Liver (tissue), 3 donors: ENCODE measurements around the gene SPRN.

Experiments used
- FOXA1 ChIP-seq: IDR thresholded peaks from 2 replicates; pipeline ENCODE4 v1.6.1; 2016; ENCODE audit warnings: antibody characterized with exemption
- FOXA2 ChIP-seq: IDR thresholded peaks from 2 replicates; pipeline ENCODE4 v1.6.1; 2016; ENCODE audit warnings: antibody characterized with exemption
- GABPA ChIP-seq, 2 donors: IDR thresholded peaks in 1 of 2; conservative IDR thresholded peaks in 1 of 2; 2 replicates each; pipeline ENCODE4 v1.6.1; 2016; ENCODE audit warnings: antibody characterized with exemption in 2 of 2, mild to moderate bottlenecking in 1 of 2, moderate library complexity in 1 of 2
- HNF4G ChIP-seq: IDR thresholded peaks from 2 replicates; pipeline ENCODE4 v1.6.1; 2016; ENCODE audit warnings: antibody characterized with exemption
- JUND ChIP-seq, 2 donors: IDR thresholded peaks; 2 replicates each; pipeline ENCODE4 v1.6.1; 2016; ENCODE audit warnings: antibody characterized with exemption in 2 of 2
- RAD21 ChIP-seq, 2 donors: IDR thresholded peaks; 2 replicates each; pipeline ENCODE4 v1.6.1; 2016; ENCODE audit warnings: antibody characterized with exemption in 2 of 2, mild to moderate bottlenecking in 2 of 2
- RXRA ChIP-seq, 2 donors: IDR thresholded peaks; 2 replicates each; pipeline ENCODE4 v1.6.1; 2017 to 2018; ENCODE audit warnings: antibody characterized with exemption in 2 of 2, mild to moderate bottlenecking in 1 of 2
- SP1 ChIP-seq: IDR thresholded peaks from 2 replicates; pipeline ENCODE4 v1.6.1; 2018; ENCODE audit warnings: antibody characterized with exemption, mild to moderate bottlenecking
- TAF1 ChIP-seq: conservative IDR thresholded peaks from 2 replicates; pipeline ENCODE4 v1.6.1; 2016; ENCODE audit warnings: antibody characterized with exemption, mild to moderate bottlenecking
- YY1 ChIP-seq: IDR thresholded peaks from 2 replicates; pipeline ENCODE4 v1.6.1; 2016; ENCODE audit warnings: antibody characterized with exemption, mild to moderate bottlenecking
- TF ChIP-seq, protein P1 (sequence below): fragments of 150-350 bp; IDR thresholded peaks from 2 replicates; pipeline ENCODE4 v1.5.1; 2017; ENCODE audit warnings: improper control_type of control experiment, low read depth, low read length; ENCODE audit not compliant: missing input control
- TF ChIP-seq, protein P2 (sequence below): IDR thresholded peaks from 2 replicates; pipeline ENCODE4 v1.6.1; 2016; ENCODE audit warnings: antibody characterized with exemption
- TF ChIP-seq, protein P3 (sequence below): IDR thresholded peaks from 2 replicates; pipeline ENCODE4 v1.6.1; 2016; ENCODE audit warnings: antibody characterized with exemption
- TF ChIP-seq, protein P4 (sequence below): IDR thresholded peaks from 2 replicates; pipeline ENCODE4 v1.6.1; 2016; ENCODE audit warnings: antibody characterized with exemption, mild to moderate bottlenecking
- donor health status: healthy.
- donor health status: healthy.

DNA sequence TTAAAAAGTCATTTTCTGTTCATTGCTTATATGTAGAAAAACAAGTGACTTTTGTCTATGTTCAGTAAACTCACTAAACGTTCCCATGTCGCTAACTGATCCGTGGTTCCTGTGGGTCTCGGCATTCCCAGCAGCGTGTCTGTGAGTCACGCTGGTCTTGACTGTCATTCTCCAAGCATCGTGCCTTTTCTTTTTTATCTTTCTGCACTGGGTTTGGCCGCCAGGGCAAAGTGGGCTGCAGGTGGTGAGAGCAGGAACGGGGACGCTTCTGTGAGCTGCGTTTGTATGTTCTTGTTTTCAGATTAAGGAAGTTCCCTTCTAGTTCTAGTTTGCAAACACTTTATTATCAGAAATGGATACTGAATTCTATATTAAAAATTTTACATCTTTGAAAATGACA, 22.6 kb upstream of the SPRN start:
- TF ChIP-seq, protein P1, sequence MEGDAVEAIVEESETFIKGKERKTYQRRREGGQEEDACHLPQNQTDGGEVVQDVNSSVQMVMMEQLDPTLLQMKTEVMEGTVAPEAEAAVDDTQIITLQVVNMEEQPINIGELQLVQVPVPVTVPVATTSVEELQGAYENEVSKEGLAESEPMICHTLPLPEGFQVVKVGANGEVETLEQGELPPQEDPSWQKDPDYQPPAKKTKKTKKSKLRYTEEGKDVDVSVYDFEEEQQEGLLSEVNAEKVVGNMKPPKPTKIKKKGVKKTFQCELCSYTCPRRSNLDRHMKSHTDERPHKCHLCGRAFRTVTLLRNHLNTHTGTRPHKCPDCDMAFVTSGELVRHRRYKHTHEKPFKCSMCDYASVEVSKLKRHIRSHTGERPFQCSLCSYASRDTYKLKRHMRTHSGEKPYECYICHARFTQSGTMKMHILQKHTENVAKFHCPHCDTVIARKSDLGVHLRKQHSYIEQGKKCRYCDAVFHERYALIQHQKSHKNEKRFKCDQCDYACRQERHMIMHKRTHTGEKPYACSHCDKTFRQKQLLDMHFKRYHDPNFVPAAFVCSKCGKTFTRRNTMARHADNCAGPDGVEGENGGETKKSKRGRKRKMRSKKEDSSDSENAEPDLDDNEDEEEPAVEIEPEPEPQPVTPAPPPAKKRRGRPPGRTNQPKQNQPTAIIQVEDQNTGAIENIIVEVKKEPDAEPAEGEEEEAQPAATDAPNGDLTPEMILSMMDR, result no peak
- TF ChIP-seq, protein P2, sequence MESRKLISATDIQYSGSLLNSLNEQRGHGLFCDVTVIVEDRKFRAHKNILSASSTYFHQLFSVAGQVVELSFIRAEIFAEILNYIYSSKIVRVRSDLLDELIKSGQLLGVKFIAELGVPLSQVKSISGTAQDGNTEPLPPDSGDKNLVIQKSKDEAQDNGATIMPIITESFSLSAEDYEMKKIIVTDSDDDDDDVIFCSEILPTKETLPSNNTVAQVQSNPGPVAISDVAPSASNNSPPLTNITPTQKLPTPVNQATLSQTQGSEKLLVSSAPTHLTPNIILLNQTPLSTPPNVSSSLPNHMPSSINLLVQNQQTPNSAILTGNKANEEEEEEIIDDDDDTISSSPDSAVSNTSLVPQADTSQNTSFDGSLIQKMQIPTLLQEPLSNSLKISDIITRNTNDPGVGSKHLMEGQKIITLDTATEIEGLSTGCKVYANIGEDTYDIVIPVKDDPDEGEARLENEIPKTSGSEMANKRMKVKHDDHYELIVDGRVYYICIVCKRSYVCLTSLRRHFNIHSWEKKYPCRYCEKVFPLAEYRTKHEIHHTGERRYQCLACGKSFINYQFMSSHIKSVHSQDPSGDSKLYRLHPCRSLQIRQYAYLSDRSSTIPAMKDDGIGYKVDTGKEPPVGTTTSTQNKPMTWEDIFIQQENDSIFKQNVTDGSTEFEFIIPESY, result no peak
- TF ChIP-seq, protein P3, sequence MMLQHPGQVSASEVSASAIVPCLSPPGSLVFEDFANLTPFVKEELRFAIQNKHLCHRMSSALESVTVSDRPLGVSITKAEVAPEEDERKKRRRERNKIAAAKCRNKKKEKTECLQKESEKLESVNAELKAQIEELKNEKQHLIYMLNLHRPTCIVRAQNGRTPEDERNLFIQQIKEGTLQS, result no peak
- TF ChIP-seq SP1, result no peak
- TF ChIP-seq RXRA (IDR thresholded peaks at IDR 0.05), result no peak
- TF ChIP-seq TAF1, result no peak
- TF ChIP-seq GABPA (IDR thresholded peaks at IDR 0.05 in 1 of 2, conservative IDR thresholded peaks at IDR 0.05 in 1 of 2), result no peak
- no peak for TF ChIP-seq FOXA1
- TF ChIP-seq, protein P4, sequence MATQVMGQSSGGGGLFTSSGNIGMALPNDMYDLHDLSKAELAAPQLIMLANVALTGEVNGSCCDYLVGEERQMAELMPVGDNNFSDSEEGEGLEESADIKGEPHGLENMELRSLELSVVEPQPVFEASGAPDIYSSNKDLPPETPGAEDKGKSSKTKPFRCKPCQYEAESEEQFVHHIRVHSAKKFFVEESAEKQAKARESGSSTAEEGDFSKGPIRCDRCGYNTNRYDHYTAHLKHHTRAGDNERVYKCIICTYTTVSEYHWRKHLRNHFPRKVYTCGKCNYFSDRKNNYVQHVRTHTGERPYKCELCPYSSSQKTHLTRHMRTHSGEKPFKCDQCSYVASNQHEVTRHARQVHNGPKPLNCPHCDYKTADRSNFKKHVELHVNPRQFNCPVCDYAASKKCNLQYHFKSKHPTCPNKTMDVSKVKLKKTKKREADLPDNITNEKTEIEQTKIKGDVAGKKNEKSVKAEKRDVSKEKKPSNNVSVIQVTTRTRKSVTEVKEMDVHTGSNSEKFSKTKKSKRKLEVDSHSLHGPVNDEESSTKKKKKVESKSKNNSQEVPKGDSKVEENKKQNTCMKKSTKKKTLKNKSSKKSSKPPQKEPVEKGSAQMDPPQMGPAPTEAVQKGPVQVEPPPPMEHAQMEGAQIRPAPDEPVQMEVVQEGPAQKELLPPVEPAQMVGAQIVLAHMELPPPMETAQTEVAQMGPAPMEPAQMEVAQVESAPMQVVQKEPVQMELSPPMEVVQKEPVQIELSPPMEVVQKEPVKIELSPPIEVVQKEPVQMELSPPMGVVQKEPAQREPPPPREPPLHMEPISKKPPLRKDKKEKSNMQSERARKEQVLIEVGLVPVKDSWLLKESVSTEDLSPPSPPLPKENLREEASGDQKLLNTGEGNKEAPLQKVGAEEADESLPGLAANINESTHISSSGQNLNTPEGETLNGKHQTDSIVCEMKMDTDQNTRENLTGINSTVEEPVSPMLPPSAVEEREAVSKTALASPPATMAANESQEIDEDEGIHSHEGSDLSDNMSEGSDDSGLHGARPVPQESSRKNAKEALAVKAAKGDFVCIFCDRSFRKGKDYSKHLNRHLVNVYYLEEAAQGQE, result no peak
- TF ChIP-seq HNF4G, result no peak
- TF ChIP-seq YY1, result no peak
- no peak for TF ChIP-seq JUND (IDR thresholded peaks at IDR 0.05)
- TF ChIP-seq RAD21 (IDR thresholded peaks at IDR 0.05), result no peak
- no peak for TF ChIP-seq FOXA2
